Mesenchymal stem cell (in vitro differentiated cells and primary cell): Measurements from ENCODE around the gene TOM1L2.

Source experiments
- DNase-seq: peaks from one replicate; pipeline ENCODE4 v3.0.0-alpha.2; 2013
- H2AFZ ChIP-seq: one replicate; pipeline ENCODE4 v1.6.1; 2013; ENCODE audit warnings: low read depth, mild to moderate bottlenecking, control low read depth, inconsistent platforms, low read length, moderate library complexity
- H2AK5ac ChIP-seq: 2 replicates; pipeline ENCODE4 v1.6.1; 2013; ENCODE audit warnings: low read length, moderate library complexity, mild to moderate bottlenecking, inconsistent platforms; ENCODE audit not compliant: severe bottlenecking
- H2BK120ac ChIP-seq: one replicate; pipeline ENCODE4 v1.6.1; 2013; ENCODE audit warnings: low read depth, mild to moderate bottlenecking, inconsistent platforms, low read length, moderate library complexity
- H2BK12ac ChIP-seq, 2 experiments: one replicate each; pipeline ENCODE4 v1.6.1; 2013; ENCODE audit warnings: inconsistent platforms in 2 of 2, low read length in 2 of 2, mild to moderate bottlenecking in 2 of 2, moderate library complexity in 2 of 2, control low read depth in 1 of 2
- H2BK15ac ChIP-seq: one replicate; pipeline ENCODE4 v1.6.1; 2013; ENCODE audit warnings: mild to moderate bottlenecking, low read depth, inconsistent platforms; ENCODE audit not compliant: poor library complexity, severe bottlenecking
- H2BK5ac ChIP-seq: 2 replicates; pipeline ENCODE4 v1.6.1; 2013; ENCODE audit warnings: low read depth, mild to moderate bottlenecking, low read length, control low read depth, inconsistent platforms; ENCODE audit not compliant: poor library complexity, severe bottlenecking
- H3K14ac ChIP-seq, 2 experiments: one replicate each; pipeline ENCODE4 v1.6.1; 2013; ENCODE audit warnings: inconsistent platforms in 2 of 2, low read length in 2 of 2, control low read depth in 1 of 2, mild to moderate bottlenecking in 1 of 2, moderate library complexity in 1 of 2
- H3K18ac ChIP-seq, 2 experiments: one replicate each; pipeline ENCODE4 v1.6.1; 2013; ENCODE audit warnings: inconsistent platforms in 2 of 2, low read length in 2 of 2, control low read depth in 1 of 2, low read depth in 1 of 2, mild to moderate bottlenecking in 1 of 2
- H3K23ac ChIP-seq, 2 experiments: one replicate each; pipeline ENCODE4 v1.6.1; 2013; ENCODE audit warnings: inconsistent platforms in 2 of 2, low read length in 2 of 2, mild to moderate bottlenecking in 2 of 2, moderate library complexity in 2 of 2, control low read depth in 1 of 2
- H3K27ac ChIP-seq: 2 replicates; pipeline ENCODE4 v1.5.1; 2013; ENCODE audit warnings: mild to moderate bottlenecking, moderate library complexity, low read length, control low read depth, inconsistent platforms; ENCODE audit not compliant: poor library complexity, severe bottlenecking
- H3K27me3 ChIP-seq, 2 experiments: 2 replicates each; pipeline versions ENCODE4 v1.6.1 to v1.7.0; 2013; ENCODE audit warnings: low read length in 2 of 2, mild to moderate bottlenecking in 2 of 2, moderate library complexity in 2 of 2, control low read depth in 1 of 2, inconsistent platforms in 1 of 2; ENCODE audit not compliant: control insufficient read depth in 1 of 2, insufficient read depth in 1 of 2
- H3K36me3 ChIP-seq, 2 experiments: 2 replicates each; pipeline versions ENCODE4 v1.6.1 to v1.7.0; 2013; ENCODE audit warnings: low read length in 2 of 2, control low read depth in 1 of 2, inconsistent platforms in 1 of 2, low read depth in 1 of 2, mild to moderate bottlenecking in 1 of 2; ENCODE audit not compliant: insufficient read depth in 2 of 2, control insufficient read depth in 1 of 2
- H3K4ac ChIP-seq, 2 experiments: one replicate each; pipeline ENCODE4 v1.6.1; 2013; ENCODE audit warnings: inconsistent platforms in 2 of 2, low read length in 2 of 2, mild to moderate bottlenecking in 2 of 2, moderate library complexity in 2 of 2, control low read depth in 1 of 2, low read depth in 1 of 2
- H3K4me1 ChIP-seq: 2 replicates; pipeline ENCODE4 v1.6.1; 2013; ENCODE audit warnings: low read depth, low read length, control low read depth; ENCODE audit not compliant: control insufficient read depth, insufficient read depth
- H3K4me2 ChIP-seq: 2 replicates; pipeline ENCODE4 v1.6.1; 2013; ENCODE audit warnings: low read length, mild to moderate bottlenecking, inconsistent platforms; ENCODE audit not compliant: poor library complexity, severe bottlenecking
- H3K4me3 ChIP-seq, 2 experiments: 2 replicates each; pipeline versions ENCODE4 v1.5.1 to v1.7.0; 2013; ENCODE audit warnings: low read length in 2 of 2, mild to moderate bottlenecking in 2 of 2, control low read depth in 1 of 2, low read depth in 1 of 2; ENCODE audit not compliant: insufficient read depth in 1 of 2
- H3K79me1 ChIP-seq: replicated peaks from 2 replicates; pipeline ENCODE4 v1.6.1; 2013; ENCODE audit warnings: mild to moderate bottlenecking, control low read depth, low read length, inconsistent platforms; ENCODE audit not compliant: poor library complexity, severe bottlenecking
- H3K9ac ChIP-seq: 2 replicates; pipeline ENCODE4 v1.7.0; 2013; ENCODE audit warnings: mild to moderate bottlenecking, low read length, moderate library complexity
- H3K9me3 ChIP-seq: 2 replicates; pipeline ENCODE4 v1.7.0; 2013; ENCODE audit warnings: mild to moderate bottlenecking, low read length; ENCODE audit not compliant: control insufficient read depth
- H4K8ac ChIP-seq: one replicate; pipeline ENCODE4 v1.6.1; 2013; ENCODE audit warnings: inconsistent platforms, mild to moderate bottlenecking, low read length, moderate library complexity
- H4K91ac ChIP-seq: one replicate; pipeline ENCODE4 v1.6.1; 2013; ENCODE audit warnings: mild to moderate bottlenecking, low read length, inconsistent platforms
- WGBS: methylation state at CpG from one replicate; pipeline ENCODE4 v1.1.7; 2013; ENCODE audit warnings: mixed read lengths; 5-methylcytosine and 5-hydroxymethylcytosine counted together

TOM1L2 gene

GRCh38 chr17:17990282-17990681 lies 18.1 kb upstream of the TOM1L2 start:
- Histone ChIP-seq H2BK120ac (no peak overlapping the region), H4K8ac (no peak overlapping the region), H3K4me1 (peaks cover 30% of the 10 kb centered on the region), H3K4me3 (no peak overlapping the region), H2BK12ac (no peak overlapping the region), H2AFZ (no peak overlapping the region), H3K14ac (no peak overlapping the region), H2BK15ac (no peak overlapping the region), H4K91ac (no peak overlapping the region), H2BK5ac (no peak overlapping the region), H2AK5ac (no peak overlapping the region), H3K4ac (no peak overlapping the region), H3K27me3 (no peaks in the 10 kb centered on the region), H3K36me3 (no peaks in the 10 kb centered on the region), H3K9me3 (no peaks in the 10 kb centered on the region), H3K79me1 (no peaks in the 10 kb centered on the region), H3K18ac (no peak overlapping the region), H3K27ac (no peak overlapping the region), H3K4me2 (no peak overlapping the region), H3K9ac (peak overlapping the region; percentile 56), H3K23ac (no peak overlapping the region)
- WGBS: 88% methylated on average over 2 of the region's 2 CpGs
- DNase-seq: no peak

- no peak for DNase-seq
- Histone ChIP-seq H3K14ac (no peak overlapping the region), H3K27me3 (no peaks in the 10 kb centered on the region), H2AFZ (no peak overlapping the region), H2BK12ac (no peak overlapping the region), H4K91ac (peak overlapping the region; percentile 15), H3K18ac (no peak overlapping the region), H3K23ac (no peak overlapping the region), H3K27ac (no peak overlapping the region), H3K4ac (no peak overlapping the region), H3K4me2 (no peak overlapping the region), H2BK5ac (no peak overlapping the region), H3K4me3 (no peak overlapping the region), H2BK120ac (no peak overlapping the region), H4K8ac (no peak overlapping the region), H3K9ac (no peak overlapping the region), H3K4me1 (peaks cover 27% of the 10 kb centered on the region), H2BK15ac (no peak overlapping the region), H3K79me1 (no peaks in the 10 kb centered on the region), H2AK5ac (no peak overlapping the region), H3K36me3 (no peaks in the 10 kb centered on the region), H3K9me3 (no peaks in the 10 kb centered on the region)
- 93% methylated on average over 10 of the region's 10 CpGs for WGBS
Measured at GRCh38 chr17:17989618-17990017, 17.4 kb upstream of the TOM1L2 start.

GRCh38 chr17:17989081-17989480 lies 16.9 kb upstream of the TOM1L2 start:
- Histone ChIP-seq H3K79me1 (no peaks in the 10 kb centered on the region), H3K9ac (no peak overlapping the region), H3K27ac (no peak overlapping the region), H2BK5ac (no peak overlapping the region), H2AFZ (no peak overlapping the region), H3K4ac (no peak overlapping the region), H3K27me3 (no peaks in the 10 kb centered on the region), H2BK12ac (no peak overlapping the region), H3K23ac (no peak overlapping the region), H3K4me1 (peaks cover 22% of the 10 kb centered on the region), H3K4me2 (no peak overlapping the region), H3K14ac (no peak overlapping the region), H3K18ac (no peak overlapping the region), H4K91ac (no peak overlapping the region), H3K9me3 (no peaks in the 10 kb centered on the region), H2BK15ac (no peak overlapping the region), H3K4me3 (no peak overlapping the region), H3K36me3 (no peaks in the 10 kb centered on the region), H4K8ac (no peak overlapping the region), H2AK5ac (no peak overlapping the region), H2BK120ac (no peak overlapping the region)
- 93% methylated on average over 9 of the region's 9 CpGs for WGBS
- no peak for DNase-seq

- no peak overlapping the region for H4K91ac ChIP-seq
- H4K8ac ChIP-seq: no peak overlapping the region
- H3K27ac ChIP-seq: no peak overlapping the region
- H2AK5ac ChIP-seq: no peak overlapping the region
- H2AFZ ChIP-seq: no peak overlapping the region
- no peak overlapping the region for H3K9ac ChIP-seq
- H3K4me1 ChIP-seq: peaks cover 17% of the 10 kb centered on the region
- H3K14ac ChIP-seq: peak overlapping the region in 1 of 2 experiments; percentile 21
- no peaks in the 10 kb centered on the region for H3K9me3 ChIP-seq
- no peak for DNase-seq
- H3K36me3 ChIP-seq: no peaks in the 10 kb centered on the region
- no peak overlapping the region for H2BK12ac ChIP-seq
- H2BK5ac ChIP-seq: no peak overlapping the region
- WGBS: 88% methylated on average over 7 of the region's 7 CpGs
- H3K18ac ChIP-seq: no peak overlapping the region
- H3K23ac ChIP-seq: no peak overlapping the region
- H2BK15ac ChIP-seq: no peak overlapping the region
- no peak overlapping the region for H2BK120ac ChIP-seq
- no peak overlapping the region for H3K4me2 ChIP-seq
- no peaks in the 10 kb centered on the region for H3K79me1 ChIP-seq
- H3K27me3 ChIP-seq: no peaks in the 10 kb centered on the region
- no peak overlapping the region for H3K4ac ChIP-seq
- no peak overlapping the region for H3K4me3 ChIP-seq
Measured at GRCh38 chr17:17988427-17988945, 16.3 kb upstream of the TOM1L2 start.
